Skin of body (tissue), 2 donors: Measurements from ENCODE around the gene IRGQ. TPM values are rescaled to one million over a fixed set of nuclear protein-coding genes. Genes with fewer than 3 reads are reported as not detected.
"Not testable (repeated sequence)": the region's sequence is repeated elsewhere in the genome, so short reads cannot be mapped to it uniquely, and the experiment has no call there.

Source experiments
- DNase-seq: peaks from one replicate; lab custom pipeline; 2025; lab: John Stamatoyannopoulos, UW
- total RNA-seq: library from RNA; depleted of rRNA; stranded (reverse); fragments of >200 nt; gene quantifications from one replicate; pipeline ENCODE4 v1.2.3, GENCODE V29; 2014

Gene IRGQ
- total RNA-seq, 1 donor from 2014 or later: 19.6 TPM

DNA sequence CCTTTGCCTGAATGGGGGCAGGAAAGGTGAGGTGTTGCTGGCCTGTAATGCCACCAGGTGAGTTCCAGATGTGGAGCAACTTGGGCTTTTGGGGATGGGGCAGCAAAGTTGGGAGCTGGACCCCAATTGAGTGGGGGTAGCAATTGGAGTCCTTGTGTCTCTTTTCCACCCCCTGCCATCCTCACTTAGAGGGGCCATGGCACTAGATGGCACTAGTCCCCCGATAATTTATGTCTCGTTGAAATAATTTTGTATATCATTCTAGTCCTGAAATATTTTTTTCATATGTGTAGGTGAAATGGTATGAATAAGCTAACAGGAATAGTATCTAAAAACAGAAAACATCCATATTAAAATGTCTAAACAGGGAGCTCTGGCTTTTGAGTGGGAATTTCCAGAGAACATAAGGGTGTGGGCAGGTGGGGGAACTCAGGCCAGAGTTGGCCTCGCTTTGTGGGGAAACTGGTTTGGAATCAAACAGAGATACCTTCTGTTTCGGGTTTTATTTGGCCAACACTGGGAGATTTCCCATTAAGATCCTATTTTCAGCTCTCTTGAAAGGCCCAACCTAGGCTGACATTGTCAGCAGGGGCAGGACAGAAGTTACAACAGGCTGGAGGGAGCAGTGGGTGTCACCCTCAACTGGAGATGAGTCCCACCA lies 3.8 kb upstream of the IRGQ start:
- DNase-seq: no peak

- DNase-seq: no peak
Observed at GRCh38 chr19:43598445-43599240, 2.7 kb upstream of the IRGQ start.

- DNase-seq: no peak
Observed at GRCh38 chr19:43597876-43598275, 1.9 kb upstream of the IRGQ start.

DNA sequence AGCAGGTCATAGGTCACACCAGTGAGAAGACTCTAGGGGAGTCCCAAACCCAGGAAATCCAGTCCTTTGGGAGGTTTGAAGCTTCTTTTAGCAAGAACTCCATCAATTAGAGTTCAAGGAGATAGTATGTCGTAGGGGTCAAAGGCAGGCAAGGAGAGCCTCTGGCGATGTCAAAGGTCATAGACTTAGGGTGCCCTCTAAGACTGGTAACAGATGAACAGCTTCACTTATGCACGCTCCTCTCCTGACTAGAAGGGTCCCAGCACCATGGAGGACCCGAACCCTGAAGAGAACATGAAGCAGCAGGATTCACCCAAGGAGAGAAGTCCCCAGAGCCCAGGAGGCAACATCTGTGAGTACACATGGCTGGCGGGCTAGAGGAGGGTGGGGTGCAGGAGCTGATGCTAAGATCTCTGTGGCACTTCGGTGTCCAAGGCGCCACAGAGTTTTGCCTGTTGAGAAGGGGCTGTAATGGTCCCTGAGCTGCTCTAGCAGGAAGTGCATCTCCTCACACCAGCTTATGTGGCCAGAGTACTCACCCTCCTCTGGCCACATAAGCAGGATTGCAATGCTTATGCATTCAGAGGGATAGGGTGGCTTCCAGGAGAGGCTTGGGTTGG lies 1.0 kb upstream of the IRGQ start:
- no peak for DNase-seq

- no peak for DNase-seq
Observed at GRCh38 chr19:43595605-43595998, 332 bp downstream of the IRGQ start.

- DNase-seq: peak; percentile 41
Observed at GRCh38 chr19:43594710-43595604, 977 bp downstream of the IRGQ start.

DNA sequence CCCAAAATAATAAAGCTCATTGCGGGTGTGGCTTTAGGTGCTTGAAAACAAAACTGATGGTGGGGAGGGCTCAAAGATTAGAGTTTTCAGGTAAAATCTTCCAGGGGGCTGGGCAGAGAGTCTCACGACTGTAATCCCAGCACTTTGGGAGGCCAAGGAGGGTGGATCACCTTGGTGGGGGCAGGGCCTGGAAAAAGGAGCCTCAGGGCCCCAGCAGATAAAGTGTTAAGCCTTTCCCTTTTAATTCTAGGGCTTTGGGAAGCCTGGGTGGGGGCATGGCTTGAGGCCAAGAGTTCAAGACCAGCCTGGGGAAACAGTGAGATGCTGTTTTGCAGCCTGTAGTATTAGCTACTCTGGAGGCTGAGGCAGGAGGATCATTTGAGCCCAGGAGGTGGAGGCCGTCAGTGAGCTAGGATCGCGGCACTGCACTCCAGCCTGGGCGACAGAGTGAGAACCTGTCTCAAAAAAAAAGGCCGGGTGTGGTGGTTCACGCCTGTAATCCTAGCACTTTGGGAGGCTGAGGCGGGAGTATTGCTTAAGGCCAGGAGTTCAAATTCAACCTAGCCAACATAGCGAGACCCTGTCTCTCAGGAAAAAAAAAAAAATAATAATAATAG lies 1.7 kb downstream of the IRGQ start:
- no peak for DNase-seq

GRCh38 chr19:43592800-43593350 lies 3.1 kb downstream of the IRGQ start:
- DNase-seq: no peak

- DNase-seq: no peak
Observed at GRCh38 chr19:43591904-43592772, 3.8 kb downstream of the IRGQ start.

GRCh38 chr19:43589678-43590077 lies 6.3 kb downstream of the IRGQ start:
- no peak for DNase-seq

DNA sequence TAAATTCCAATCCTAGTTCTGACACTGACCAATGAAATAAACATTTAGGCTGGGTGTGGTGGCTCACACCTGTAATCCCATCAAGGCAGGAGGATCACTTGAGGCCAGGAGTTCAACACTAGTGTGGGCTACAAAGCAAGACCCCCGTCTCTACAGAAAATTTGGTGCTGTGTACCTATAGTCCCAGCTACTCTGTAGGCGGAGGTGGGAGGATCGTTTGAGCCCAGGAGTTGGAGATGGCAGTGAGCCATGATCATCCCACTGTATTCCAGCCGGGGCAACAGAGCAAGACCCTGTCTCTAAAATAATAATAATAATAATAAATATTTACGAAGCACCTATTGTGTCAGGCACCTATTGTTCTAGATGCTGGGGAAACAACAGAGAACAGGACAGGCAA lies 6.7 kb downstream of the IRGQ start:
- no peak for DNase-seq

DNA sequence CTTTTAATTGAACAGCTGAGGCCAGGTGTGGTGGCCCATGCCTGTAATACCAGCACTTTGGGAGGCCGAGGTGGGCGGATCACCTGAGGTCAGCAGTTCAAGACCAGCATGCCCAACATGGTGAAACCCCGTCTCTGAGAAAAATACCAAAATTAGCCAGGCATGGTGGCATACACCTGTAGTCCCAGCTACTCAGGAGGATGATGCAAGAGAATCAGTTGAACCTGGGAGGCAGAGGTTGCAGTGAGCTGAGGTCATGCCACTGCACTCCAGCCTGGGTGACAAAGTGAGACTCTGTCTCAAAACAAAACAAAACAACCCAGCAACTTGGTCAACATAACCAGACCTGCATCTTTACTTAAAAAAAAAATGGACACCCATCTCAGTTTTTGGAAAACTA lies 8.9 kb downstream of the IRGQ start:
- DNase-seq: not testable (repeated sequence)

DNA sequence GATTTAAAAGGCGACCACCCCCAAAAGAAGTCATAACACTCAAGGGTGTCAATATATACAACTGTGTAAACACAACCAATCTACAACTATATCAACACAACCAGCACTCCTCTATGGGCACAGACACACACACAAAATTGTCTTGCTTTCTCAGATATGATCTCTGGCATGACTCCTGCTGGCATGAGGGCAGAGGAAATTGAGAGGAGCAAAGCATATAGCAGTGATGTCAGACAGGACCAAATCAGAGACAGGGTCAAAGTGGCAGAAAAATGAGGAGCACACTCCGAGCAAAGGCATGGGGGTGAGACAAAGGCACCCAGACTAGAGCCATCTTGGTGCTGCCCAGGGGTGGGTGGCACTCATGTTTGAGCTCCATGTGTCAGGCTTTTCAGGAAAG lies 9.6 kb downstream of the IRGQ start:
- no peak for DNase-seq

DNA sequence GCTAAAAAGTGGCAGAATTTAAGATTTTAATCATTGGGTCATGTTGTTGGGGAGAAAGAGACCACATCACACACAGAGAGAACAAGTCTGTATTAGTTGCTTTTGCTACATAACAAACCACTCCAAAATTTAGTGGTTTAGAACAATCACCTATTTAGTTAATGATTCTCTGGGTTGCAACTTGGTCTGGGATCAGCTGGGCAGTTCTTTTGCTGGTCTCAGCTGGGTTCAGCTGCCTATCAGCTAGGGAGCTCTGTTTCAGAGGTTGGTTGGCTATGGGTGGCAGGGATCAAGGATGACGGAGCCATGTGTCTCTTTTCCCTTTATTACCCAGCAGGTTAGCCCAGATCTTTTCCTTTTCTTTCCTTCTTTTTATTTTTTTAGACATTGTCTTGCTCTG lies 11.4 kb downstream of the IRGQ start:
- DNase-seq: no peak

- DNase-seq: no peak
Observed at GRCh38 chr19:43582495-43582894, 13.4 kb downstream of the IRGQ start.

DNA sequence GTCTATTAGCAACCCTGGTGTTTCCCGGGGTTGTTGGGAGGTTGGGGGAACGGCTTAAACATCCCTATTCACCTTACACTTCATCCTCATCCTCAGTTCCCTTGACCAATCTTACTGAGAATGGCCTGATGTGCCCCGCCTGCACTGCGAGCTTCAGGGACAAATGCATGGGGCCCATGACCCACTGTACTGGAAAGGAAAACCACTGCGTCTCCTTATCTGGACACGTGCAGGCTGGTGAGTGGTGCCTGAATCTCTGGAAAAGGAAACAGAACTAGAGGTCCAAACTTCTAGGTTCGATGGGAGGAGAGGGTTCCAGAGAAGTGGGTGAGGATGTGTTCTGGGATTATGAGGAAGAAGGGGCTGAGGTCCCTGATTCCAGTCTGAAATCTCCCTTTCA lies 14.5 kb downstream of the IRGQ start:
- no peak for DNase-seq

DNA sequence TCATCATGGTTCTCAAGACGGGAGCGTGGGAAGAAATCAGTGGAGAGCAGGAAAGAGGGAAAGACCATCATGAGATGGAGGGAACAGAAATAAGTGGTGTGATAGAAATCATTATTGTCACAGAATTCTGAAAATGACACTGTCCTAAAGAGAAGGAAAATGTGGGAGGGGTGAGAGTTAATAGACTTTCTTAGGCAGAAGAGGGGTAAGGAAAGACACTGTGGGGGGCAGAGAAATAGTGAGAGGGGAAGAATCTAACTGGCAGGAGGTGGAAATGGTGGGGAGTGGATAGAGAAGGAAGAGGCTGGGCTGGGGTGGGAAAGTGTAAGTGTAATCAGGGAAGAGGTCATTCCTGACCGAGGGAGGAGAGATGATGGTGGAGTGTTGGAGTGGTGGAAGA lies 17.1 kb downstream of the IRGQ start:
- no peak for DNase-seq

DNA sequence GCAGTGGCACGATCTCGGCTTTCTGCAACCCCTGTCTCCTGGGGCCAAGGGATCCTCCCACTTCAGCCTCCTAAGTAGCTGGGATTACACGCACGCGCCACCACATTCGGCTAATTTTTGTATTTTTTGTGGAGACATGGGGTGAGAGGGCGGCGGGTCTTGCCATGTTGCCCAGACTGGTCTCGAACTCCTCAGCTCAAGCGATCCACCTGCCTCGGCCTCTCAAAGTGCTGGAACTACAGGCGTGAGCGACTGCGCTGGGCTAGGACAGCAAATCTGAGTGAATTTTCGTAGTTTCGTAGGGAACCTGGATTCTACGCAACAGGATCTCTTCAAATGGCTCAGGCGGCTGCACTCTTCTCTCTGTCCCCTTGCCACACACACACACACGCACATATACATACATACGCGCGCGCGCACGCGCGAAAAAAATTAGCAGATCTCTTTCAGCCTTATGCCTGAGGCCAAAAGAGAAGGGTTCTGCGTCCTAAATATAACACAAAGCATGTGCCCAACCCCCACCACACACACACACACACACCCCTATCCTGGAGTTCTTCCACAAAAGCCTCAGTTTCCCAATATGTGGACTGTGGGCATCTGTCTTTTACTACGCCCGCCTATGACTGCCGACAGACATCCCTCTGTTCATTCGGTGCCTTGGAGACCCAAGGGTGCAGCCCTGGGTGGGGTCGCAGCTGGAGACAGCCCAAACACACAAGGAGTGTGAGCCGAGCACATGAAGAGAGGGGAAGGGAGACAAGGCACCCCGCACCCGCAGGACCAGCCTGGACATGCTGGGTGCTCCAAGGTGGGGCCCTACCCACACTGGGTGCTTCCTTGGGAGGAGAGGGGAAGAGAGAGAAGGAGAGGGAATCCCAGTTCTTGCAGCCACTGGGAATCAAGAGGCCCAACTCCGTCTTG lies 19.7 kb downstream of the IRGQ start:
- no peak for DNase-seq
